SK-N-SH (cell line): ENCODE measurements around the gene CYP26A1.

ENCODE experiments used
- ELF1 ChIP-seq: IDR thresholded peaks from 2 replicates; pipeline ENCODE4 v1.4.0; 2012
- EP300 ChIP-seq, 2 experiments: IDR thresholded peaks; 2 replicates each; pipeline versions ENCODE4 v1.4.0 to v1.6.1; 2012; ENCODE audit warnings: borderline replicate concordance in 1 of 2, low read depth in 1 of 2, low read length in 1 of 2
- EZH2phosphoT487 ChIP-seq: fragments of 200-600 bp; sonication (generic); IDR thresholded peaks from 2 replicates; pipeline ENCODE4 v1.6.1; 2017; ENCODE audit warnings: low read depth, mixed run types, mild to moderate bottlenecking, antibody characterized with exemption, moderate library complexity, borderline replicate concordance
- FOSL2 ChIP-seq: IDR thresholded peaks from 2 replicates; pipeline ENCODE4 v1.4.0; 2012; ENCODE audit warnings: low read depth, mild to moderate bottlenecking, moderate library complexity, borderline replicate concordance
- RXRA ChIP-seq: IDR thresholded peaks from 2 replicates; pipeline ENCODE4 v1.4.0; 2012; ENCODE audit warnings: low read depth, mild to moderate bottlenecking, borderline replicate concordance
- SMC3 ChIP-seq: IDR thresholded peaks from 2 replicates; pipeline ENCODE4 v1.6.1; 2012; ENCODE audit warnings: low read depth, low read length, improper control_type of control experiment
- USF1 ChIP-seq: IDR thresholded peaks from 2 replicates; pipeline ENCODE4 v1.4.0; 2012; ENCODE audit warnings: low read depth, borderline replicate concordance
- TF ChIP-seq, protein P1 (sequence below): fragments of 200-600 bp; sonication (generic); IDR thresholded peaks from 2 replicates; pipeline ENCODE4 v1.6.1; 2017; ENCODE audit warnings: antibody characterized with exemption, mild to moderate bottlenecking, moderate library complexity
- TF ChIP-seq, protein P2 (sequence below): IDR thresholded peaks from 2 replicates; pipeline ENCODE4 v1.4.0; 2012; ENCODE audit warnings: low read depth

- TF ChIP-seq, protein P1, sequence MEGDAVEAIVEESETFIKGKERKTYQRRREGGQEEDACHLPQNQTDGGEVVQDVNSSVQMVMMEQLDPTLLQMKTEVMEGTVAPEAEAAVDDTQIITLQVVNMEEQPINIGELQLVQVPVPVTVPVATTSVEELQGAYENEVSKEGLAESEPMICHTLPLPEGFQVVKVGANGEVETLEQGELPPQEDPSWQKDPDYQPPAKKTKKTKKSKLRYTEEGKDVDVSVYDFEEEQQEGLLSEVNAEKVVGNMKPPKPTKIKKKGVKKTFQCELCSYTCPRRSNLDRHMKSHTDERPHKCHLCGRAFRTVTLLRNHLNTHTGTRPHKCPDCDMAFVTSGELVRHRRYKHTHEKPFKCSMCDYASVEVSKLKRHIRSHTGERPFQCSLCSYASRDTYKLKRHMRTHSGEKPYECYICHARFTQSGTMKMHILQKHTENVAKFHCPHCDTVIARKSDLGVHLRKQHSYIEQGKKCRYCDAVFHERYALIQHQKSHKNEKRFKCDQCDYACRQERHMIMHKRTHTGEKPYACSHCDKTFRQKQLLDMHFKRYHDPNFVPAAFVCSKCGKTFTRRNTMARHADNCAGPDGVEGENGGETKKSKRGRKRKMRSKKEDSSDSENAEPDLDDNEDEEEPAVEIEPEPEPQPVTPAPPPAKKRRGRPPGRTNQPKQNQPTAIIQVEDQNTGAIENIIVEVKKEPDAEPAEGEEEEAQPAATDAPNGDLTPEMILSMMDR = no peak
- TF ChIP-seq FOSL2 = no peak
- TF ChIP-seq ELF1 = no peak
- TF ChIP-seq, protein P2, sequence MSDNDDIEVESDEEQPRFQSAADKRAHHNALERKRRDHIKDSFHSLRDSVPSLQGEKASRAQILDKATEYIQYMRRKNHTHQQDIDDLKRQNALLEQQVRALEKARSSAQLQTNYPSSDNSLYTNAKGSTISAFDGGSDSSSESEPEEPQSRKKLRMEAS = no peak
- TF ChIP-seq SMC3 = no peak
- no peak for TF ChIP-seq RXRA
- TF ChIP-seq EP300 (IDR thresholded peaks at IDR 0.05; ENCODE audit: borderline replicate concordance in 1 of 2, low read depth in 1 of 2, low read length in 1 of 2) = no peak
- no peak for TF ChIP-seq EZH2phosphoT487
- TF ChIP-seq USF1 = no peak
These were observed 23.7 kb downstream of the CYP26A1 start for GRCh38 chr10:93097386-93097785.
